ENCODE data around the gene VEGFB.

The VEGFB gene

DNA sequence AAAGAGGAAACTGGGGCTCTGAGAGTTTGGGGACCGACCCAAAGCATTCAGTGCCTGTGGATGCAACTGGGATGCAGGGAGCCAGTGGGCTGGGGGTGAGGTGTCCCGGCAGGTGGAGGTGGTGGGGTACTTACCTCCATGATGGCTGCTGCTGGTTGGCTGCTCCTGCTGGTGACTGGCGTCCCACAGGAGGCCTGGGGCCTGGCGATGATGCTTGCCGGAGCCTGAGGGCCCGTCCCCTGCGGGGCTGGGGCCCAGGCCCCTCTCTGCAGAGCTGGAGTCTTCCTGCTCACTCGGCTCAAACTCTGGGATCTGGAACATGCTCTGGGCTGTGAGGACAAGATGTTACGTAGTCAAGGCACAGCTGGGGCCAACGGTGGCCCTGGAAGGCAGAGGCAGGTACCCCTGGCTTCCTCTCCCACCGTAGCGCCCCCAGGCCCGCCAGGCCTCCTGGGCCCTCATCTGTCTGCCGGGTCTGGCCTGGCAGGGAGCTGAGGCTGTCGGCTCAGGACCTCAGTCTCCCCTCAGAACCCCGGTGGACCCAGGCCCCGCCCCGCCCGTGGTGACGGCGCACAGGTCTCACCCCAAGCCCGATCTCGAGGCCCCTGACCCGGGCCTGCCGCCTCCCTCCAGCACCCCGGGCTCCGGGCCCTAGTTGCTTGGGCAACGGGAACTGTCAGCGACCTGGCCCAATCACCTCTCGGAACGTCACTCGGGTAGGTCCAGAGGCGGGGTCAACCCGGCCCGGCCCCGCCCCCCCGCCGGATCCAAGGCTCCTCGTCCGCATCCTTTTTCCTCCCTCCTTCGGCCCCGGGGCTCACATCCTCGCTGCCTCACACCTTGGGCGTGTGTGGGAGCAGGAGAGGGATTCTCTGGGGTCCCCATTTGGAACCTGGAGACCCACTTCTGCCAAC, 49.9 kb downstream of the VEGFB start, which contains the start of gene BAD:
Gene BAD, minus strand, starts transcription at position 618 of the 914 bp plus-strand sequence. Its CDS starts 297 bp downstream, at position 321.
- peak; percentile 100 for DNase-seq (ENCODE audit: low spot score)

DNA sequence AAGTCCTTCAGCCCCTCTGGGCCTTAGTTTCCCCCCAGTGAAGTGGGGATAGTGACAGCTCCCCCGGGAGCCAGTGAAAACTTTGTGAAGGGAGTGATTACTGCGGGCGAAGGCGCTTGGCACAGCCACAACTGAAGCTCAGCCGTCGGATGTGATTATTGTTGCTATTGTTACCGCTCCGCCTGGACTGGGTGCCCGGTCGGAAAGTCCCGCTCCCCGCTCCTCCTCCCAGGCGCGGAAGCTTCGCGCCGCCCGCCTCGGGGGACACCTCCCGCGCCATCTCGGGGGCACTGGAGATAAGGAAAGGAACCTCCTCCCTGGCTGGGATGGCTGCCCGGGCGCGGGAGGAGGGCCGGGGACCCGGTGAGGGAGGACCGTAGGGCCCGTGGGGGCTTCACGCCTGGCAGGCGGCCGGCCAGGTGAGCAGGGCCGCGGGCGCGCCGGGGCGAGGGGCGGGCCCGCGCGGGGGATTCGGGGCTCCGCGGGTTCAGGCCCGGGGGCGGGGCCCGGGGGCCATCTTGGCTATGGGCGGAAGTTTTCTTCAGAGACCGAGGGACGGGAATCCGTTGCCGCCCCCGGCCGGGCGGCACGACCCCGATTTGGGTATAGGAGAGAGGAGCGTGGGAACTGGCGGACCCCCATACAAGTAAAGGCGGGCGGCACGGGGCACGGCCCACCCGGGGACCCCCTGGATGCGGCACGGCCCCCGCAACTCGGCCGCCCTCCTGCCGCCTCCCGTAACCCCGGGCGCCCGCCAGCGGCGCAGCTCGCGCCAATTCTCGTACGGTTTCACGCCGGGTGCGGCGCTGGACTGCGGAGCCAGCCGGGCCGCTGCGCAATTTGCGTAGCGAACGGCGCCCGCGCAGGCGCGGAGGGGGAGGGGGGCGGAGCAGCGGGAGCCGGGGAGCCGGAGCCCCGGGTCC, 50.8 kb downstream of the VEGFB start, which contains the start of gene GPR137:
Gene GPR137, plus strand, starts transcription at position 887 of the 923 bp plus-strand sequence. CDS start 677 bp downstream, outside the sequence.
- peak; percentile 91 for DNase-seq (ENCODE audit: low spot score)

DNA sequence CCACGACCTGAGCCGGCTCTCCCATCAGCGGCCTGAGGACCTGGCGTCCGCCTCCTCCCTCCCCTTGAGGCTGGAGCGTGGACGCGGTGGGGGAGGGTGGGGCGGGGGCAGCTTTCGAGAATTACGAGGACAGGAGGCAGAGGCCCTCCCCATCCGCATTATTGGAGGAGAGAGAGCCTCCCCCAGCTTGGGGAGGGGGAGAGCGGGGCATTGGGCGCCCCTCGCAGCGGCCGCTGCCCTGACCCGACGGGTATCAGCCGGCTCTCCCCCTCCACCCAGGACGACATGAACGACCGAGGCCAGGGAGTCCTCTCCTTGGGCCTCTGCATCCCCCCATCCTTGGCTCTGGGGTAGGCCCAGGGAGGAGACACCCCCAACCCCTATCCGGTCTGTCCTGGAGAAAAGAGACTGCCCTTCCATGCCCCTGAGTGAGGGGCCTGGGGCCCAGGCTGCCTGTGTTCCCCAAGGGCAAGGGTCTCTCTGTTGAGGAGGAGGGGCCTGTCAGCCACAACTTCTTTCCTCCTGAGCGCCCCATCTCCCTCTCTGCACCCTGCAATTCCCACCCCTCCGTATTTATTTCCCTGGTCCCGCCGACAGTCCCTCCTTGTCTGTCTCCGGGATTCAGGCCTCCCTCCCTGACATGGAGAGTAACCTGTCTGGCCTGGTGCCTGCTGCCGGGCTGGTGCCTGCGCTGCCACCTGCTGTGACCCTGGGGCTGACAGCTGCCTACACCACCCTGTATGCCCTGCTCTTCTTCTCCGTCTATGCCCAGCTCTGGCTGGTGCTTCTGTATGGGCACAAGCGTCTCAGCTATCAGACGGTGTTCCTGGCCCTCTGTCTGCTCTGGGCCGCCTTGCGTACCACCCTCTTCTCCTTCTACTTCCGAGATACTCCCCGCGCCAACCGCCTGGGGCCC, 51.8 kb downstream of the VEGFB start:
- DNase-seq (ENCODE audit: low spot score): no peak

DNA sequence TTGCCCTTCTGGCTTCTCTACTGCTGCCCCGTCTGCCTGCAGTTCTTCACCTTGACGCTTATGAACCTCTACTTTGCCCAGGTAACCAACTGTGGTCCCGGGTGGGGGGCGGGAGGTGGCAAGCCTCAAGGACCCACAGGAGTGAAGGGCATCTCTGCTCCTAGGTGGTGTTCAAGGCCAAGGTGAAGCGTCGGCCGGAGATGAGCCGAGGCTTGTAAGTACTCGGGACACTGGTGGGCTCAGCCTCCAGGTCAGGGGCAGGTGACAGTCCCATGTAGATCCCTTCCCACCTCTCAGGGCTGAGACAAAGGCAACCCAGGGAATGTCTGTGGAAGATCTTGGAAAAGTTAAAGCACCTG, 52.4 kb downstream of the VEGFB start:
- DNase-seq (ENCODE audit: low spot score): no peak

DNA sequence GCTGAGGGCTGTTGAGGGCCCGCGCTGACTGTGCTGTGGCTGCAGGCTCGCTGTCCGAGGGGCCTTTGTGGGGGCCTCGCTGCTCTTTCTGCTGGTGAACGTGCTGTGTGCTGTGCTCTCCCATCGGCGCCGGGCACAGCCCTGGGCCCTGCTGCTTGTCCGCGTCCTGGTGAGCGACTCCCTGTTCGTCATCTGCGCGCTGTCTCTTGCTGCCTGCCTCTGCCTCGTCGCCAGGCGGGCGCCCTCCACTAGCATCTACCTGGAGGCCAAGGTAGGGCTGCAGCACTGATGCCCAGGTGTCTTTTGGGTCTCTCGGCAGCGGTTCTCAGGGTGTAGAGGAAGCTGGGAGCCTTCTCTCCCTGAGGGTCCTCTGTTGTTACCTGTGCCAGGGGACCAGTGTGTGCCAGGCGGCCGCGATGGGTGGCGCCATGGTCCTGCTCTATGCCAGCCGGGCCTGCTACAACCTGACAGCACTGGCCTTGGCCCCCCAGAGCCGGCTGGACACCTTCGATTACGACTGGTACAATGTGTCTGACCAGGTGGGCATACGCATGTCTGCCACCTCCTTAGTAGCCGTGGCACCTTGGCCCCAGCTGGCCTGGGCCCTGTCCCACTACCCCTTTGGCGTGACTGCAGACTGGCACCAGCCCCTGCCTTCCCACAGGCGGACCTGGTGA, 53.4 kb downstream of the VEGFB start:
- DNase-seq (ENCODE audit: low spot score): no peak

DNA sequence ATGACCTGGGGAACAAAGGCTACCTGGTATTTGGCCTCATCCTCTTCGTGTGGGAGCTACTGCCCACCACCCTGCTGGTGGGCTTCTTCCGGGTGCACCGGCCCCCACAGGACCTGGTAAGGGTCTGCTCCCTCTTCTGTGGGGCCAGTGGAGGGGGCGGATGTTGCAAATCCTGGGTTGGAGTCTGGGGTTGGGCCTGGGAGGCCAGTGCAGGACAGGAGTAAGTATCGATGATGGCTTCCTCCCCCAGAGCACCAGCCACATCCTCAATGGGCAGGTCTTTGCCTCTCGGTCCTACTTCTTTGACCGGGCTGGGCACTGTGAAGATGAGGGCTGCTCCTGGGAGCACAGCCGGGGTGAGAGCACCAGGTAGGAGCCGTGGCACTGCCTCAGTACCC, 54.0 kb downstream of the VEGFB start:
- DNase-seq (ENCODE audit: low spot score): no peak
